Measurements from ENCODE around the gene DOCK9. TPM values are rescaled to one million over a fixed set of nuclear protein-coding genes. Genes with fewer than 3 reads are reported as not detected.

The DOCK9 gene
- total and polyA plus RNA-seq, 8 donors: 98.3 to 158 (median 109) TPM

GRCh38 chr13:98885600-98885999 is 92.3 kb downstream of the DOCK9 start:
- intact Hi-C loops (cut with DNase I): no loop called here
- Histone ChIP-seq H3K27me3 (no peaks in the 10 kb centered on the region), H3K4me3 (no peak overlapping the region), H3K27ac (no peak overlapping the region), H3K4me1 (no peaks in the 10 kb centered on the region), H3K36me3 (peaks cover 0 to 67% of the 10 kb centered on the region in 2 donors), H3K9me3 (no peaks in the 10 kb centered on the region)
- TF ChIP-seq, protein P1, sequence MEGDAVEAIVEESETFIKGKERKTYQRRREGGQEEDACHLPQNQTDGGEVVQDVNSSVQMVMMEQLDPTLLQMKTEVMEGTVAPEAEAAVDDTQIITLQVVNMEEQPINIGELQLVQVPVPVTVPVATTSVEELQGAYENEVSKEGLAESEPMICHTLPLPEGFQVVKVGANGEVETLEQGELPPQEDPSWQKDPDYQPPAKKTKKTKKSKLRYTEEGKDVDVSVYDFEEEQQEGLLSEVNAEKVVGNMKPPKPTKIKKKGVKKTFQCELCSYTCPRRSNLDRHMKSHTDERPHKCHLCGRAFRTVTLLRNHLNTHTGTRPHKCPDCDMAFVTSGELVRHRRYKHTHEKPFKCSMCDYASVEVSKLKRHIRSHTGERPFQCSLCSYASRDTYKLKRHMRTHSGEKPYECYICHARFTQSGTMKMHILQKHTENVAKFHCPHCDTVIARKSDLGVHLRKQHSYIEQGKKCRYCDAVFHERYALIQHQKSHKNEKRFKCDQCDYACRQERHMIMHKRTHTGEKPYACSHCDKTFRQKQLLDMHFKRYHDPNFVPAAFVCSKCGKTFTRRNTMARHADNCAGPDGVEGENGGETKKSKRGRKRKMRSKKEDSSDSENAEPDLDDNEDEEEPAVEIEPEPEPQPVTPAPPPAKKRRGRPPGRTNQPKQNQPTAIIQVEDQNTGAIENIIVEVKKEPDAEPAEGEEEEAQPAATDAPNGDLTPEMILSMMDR (IDR thresholded peaks at IDR 0.05): no peak
- DNase-seq (no peak), ATAC-seq (no peak)

DNA sequence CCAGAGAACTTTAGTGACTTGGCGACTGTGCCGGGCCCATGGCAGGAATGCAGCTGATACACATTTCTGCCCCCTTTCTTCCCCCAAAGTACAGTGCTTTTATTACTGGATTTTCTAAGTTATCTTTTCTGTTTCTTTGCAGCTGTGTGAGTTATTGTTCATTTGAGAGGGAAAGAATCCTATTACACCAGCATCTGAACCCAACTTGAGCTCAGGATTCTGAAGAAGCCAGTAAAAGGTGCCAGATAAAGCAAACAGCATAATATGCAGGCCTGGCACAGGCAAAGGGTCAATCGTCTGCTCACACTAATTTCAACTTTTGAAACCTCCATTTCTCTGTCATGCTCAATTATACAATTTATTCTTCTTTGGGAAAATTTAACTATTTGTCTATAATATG is 93.9 kb downstream of the DOCK9 start:
- Histone ChIP-seq H3K9me3 (no peaks in the 10 kb centered on the region), H3K27me3 (no peaks in the 10 kb centered on the region), H3K36me3 (peaks cover 0 to 83% of the 10 kb centered on the region in 2 donors), H3K4me1 (no peaks in the 10 kb centered on the region), H3K4me3 (no peak overlapping the region), H3K27ac (no peak overlapping the region)
- no peak for DNase-seq
- no peak for ATAC-seq
- TF ChIP-seq, protein P1 (IDR thresholded peaks at IDR 0.05): no peak
- intact Hi-C loops (cut with DNase I): no loop called here

- DNase-seq (no peak), ATAC-seq (no peak)
- Histone ChIP-seq H3K4me1 (no peaks in the 10 kb centered on the region), H3K27me3 (no peaks in the 10 kb centered on the region), H3K36me3 (peaks cover 0 to 94% of the 10 kb centered on the region in 2 donors), H3K27ac (no peak overlapping the region), H3K9me3 (no peaks in the 10 kb centered on the region), H3K4me3 (no peak overlapping the region)
- intact Hi-C loops (cut with DNase I): no loop called here
- TF ChIP-seq, protein P1 (IDR thresholded peaks at IDR 0.05): no peak
These were observed 96.5 kb downstream of the DOCK9 start for GRCh38 chr13:98881390-98881789.

- H3K4me3 ChIP-seq: no peak overlapping the region
- TF ChIP-seq, protein P1 (IDR thresholded peaks at IDR 0.05): no peak
- no peak overlapping the region for H3K27ac ChIP-seq
- no peaks in the 10 kb centered on the region for H3K27me3 ChIP-seq
- intact Hi-C loops (cut with DNase I): no loop called here
- H3K4me1 ChIP-seq: no peaks in the 10 kb centered on the region
- no peaks in the 10 kb centered on the region for H3K9me3 ChIP-seq
- DNase-seq (no peak), ATAC-seq (no peak)
- peaks cover 0 to 94% of the 10 kb centered on the region in 2 donors for H3K36me3 ChIP-seq
These were observed 97.2 kb downstream of the DOCK9 start for GRCh38 chr13:98880677-98881076.

DNA sequence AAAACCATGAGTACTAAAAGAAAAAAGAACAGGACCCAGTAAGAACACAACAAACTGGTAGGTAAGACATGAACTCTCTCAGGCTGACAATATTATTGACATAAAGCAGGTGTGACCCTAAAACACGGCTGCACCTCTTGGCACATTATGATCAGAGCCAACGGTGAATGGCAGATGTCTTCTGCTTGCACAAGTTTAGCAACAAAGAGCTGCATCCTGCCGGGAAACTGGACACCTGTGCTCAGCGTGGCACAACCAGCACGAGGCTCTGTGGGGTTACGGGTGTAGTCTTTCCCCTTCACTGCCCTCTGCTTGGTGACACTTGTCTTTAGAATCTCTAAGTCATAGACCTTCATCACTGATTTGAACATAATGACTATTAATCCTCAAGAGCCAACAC is 97.9 kb downstream of the DOCK9 start:
- no peak overlapping the region for H3K4me3 ChIP-seq
- no peak for ATAC-seq
- intact Hi-C loops (cut with DNase I): no loop called here
- no peak overlapping the region for H3K27ac ChIP-seq
- TF ChIP-seq, protein P1 (IDR thresholded peaks at IDR 0.05): no peak
- peaks cover 0 to 93% of the 10 kb centered on the region in 2 donors for H3K36me3 ChIP-seq
- no peaks in the 10 kb centered on the region for H3K27me3 ChIP-seq
- H3K4me1 ChIP-seq: no peaks in the 10 kb centered on the region
- no peaks in the 10 kb centered on the region for H3K9me3 ChIP-seq
- DNase-seq: no peak
